ACC112 (cell line): Measurements from ENCODE around the gene DDA1.

ENCODE experiments used
- H2AFZ ChIP-seq: fragments of 200-600 bp; sonication (generic); one replicate; pipeline ENCODE4 v1.6.0; 2017; ENCODE audit warnings: antibody characterized with exemption, low read length; ENCODE audit not compliant: unreplicated experiment
- H3K27ac ChIP-seq: fragments of 200-600 bp; sonication (generic); 2 replicates; pipeline ENCODE4 v1.5.1; 2014; ENCODE audit warnings: low read depth, mild to moderate bottlenecking, antibody characterized with exemption, low read length, moderate library complexity
- H3K27me3 ChIP-seq: fragments of 200-600 bp; sonication (generic); 2 replicates; pipeline ENCODE4 v1.6.1; 2014; ENCODE audit warnings: mild to moderate bottlenecking, antibody characterized with exemption, low read length, moderate library complexity, mixed read lengths; ENCODE audit not compliant: insufficient read depth
- H3K36me3 ChIP-seq: fragments of 200-600 bp; sonication (generic); 2 replicates; pipeline ENCODE4 v1.6.1; 2016; ENCODE audit warnings: mild to moderate bottlenecking, antibody characterized with exemption, low read length, moderate library complexity, mixed read lengths; ENCODE audit not compliant: insufficient read depth
- H3K4me1 ChIP-seq: fragments of 200-600 bp; sonication (generic); one replicate; pipeline ENCODE4 v1.6.1; 2016; ENCODE audit warnings: low read length, mixed read lengths; ENCODE audit not compliant: insufficient read depth, unreplicated experiment, control insufficient read depth
- H3K4me3 ChIP-seq: fragments of 200-600 bp; sonication (generic); 2 replicates; pipeline ENCODE4 v1.5.1; 2014; ENCODE audit warnings: mild to moderate bottlenecking, low read depth, low read length
- H3K79me2 ChIP-seq: fragments of 200-600 bp; sonication (generic); one replicate; pipeline ENCODE4 v1.6.0; 2016; ENCODE audit warnings: low read length; ENCODE audit not compliant: control insufficient read depth, unreplicated experiment, insufficient read depth

Gene DDA1

GRCh38 chr19:17332677-17333581 lies 23.6 kb downstream of the DDA1 start:
- Histone ChIP-seq H3K27ac (no peak overlapping the region), H3K36me3 (no peaks in the 10 kb centered on the region; the same call in 1 of the 2 replicates), H3K4me1 (no peaks in the 10 kb centered on the region), H2AFZ (no peak overlapping the region), H3K4me3 (no peak overlapping the region), H3K27me3 (no peaks in the 10 kb centered on the region), H3K79me2 (peaks cover 3% of the 10 kb centered on the region)

GRCh38 chr19:17333611-17334413 lies 24.4 kb downstream of the DDA1 start:
- peak overlapping the region; percentile 80 for H3K4me3 ChIP-seq
- peaks cover 5% of the 10 kb centered on the region for H3K4me1 ChIP-seq
- no peaks in the 10 kb centered on the region; the same call in 1 of the 2 replicates for H3K36me3 ChIP-seq
- peaks cover 3% of the 10 kb centered on the region for H3K79me2 ChIP-seq
- no peak overlapping the region for H3K27ac ChIP-seq
- peak overlapping the region; percentile 65 for H2AFZ ChIP-seq
- H3K27me3 ChIP-seq = no peaks in the 10 kb centered on the region

- peaks cover 5% of the 10 kb centered on the region for H3K4me1 ChIP-seq
- no peaks in the 10 kb centered on the region; the same call in 1 of the 2 replicates for H3K36me3 ChIP-seq
- no peak within 1 kb of the TSS for H3K27ac ChIP-seq
- H3K4me3 ChIP-seq = peak within 1 kb of the TSS; percentile 80
- H3K27me3 ChIP-seq = no peaks in the 10 kb centered on the region
- peaks cover 3% of the 10 kb centered on the region for H3K79me2 ChIP-seq
- H2AFZ ChIP-seq = peak within 1 kb of the TSS; percentile 65
These were observed 25.3 kb downstream of the DDA1 start, which contains the start of gene ANO8 for GRCh38 chr19:17334414-17335409. Gene ANO8, minus strand, starts transcription at chr19:17334855. Its CDS starts 185 bp downstream, at chr19:17334670.

- Histone ChIP-seq H2AFZ (no peak overlapping the region), H3K27me3 (no peaks in the 10 kb centered on the region), H3K27ac (no peak overlapping the region), H3K4me1 (peaks cover 5% of the 10 kb centered on the region), H3K79me2 (peaks cover 3% of the 10 kb centered on the region), H3K36me3 (no peaks in the 10 kb centered on the region; the same call in 1 of the 2 replicates), H3K4me3 (no peak overlapping the region; the same call in 1 of the 2 replicates)
These were observed 26.2 kb downstream of the DDA1 start for GRCh38 chr19:17335575-17335974.

GRCh38 chr19:17336872-17337674 lies 27.7 kb downstream of the DDA1 start, which contains the start of gene GTPBP3:
Gene GTPBP3, plus strand, starts transcription at chr19:17337553. Its CDS starts 59 bp downstream, at chr19:17337612.
- H3K4me1 ChIP-seq = peaks cover 5% of the 10 kb centered on the region
- peak within 1 kb of the TSS; percentile 87 for H3K4me3 ChIP-seq
- H3K27me3 ChIP-seq = no peaks in the 10 kb centered on the region
- H3K27ac ChIP-seq = peak within 1 kb of the TSS; percentile 73
- H2AFZ ChIP-seq = peak within 1 kb of the TSS; percentile 97
- peaks cover 3% of the 10 kb centered on the region for H3K79me2 ChIP-seq
- H3K36me3 ChIP-seq = no peaks in the 10 kb centered on the region; the same call in 1 of the 2 replicates

- Histone ChIP-seq H3K4me1 (peaks cover 5% of the 10 kb centered on the region), H3K36me3 (no peaks in the 10 kb centered on the region; the same call in 1 of the 2 replicates), H3K79me2 (peaks cover 3% of the 10 kb centered on the region), H2AFZ (peak overlapping the region; percentile 96), H3K4me3 (peak overlapping the region; percentile 87), H3K27ac (peak overlapping the region; percentile 5; the same call in 1 of the 2 replicates), H3K27me3 (no peaks in the 10 kb centered on the region)
These were observed 28.5 kb downstream of the DDA1 start for GRCh38 chr19:17337675-17338432.

GRCh38 chr19:17338433-17339078 lies 29.2 kb downstream of the DDA1 start:
- no peak overlapping the region for H3K27ac ChIP-seq

GRCh38 chr19:17339088-17339741 lies 29.9 kb downstream of the DDA1 start:
- Histone ChIP-seq H2AFZ (no peak overlapping the region), H3K4me1 (peaks cover 5% of the 10 kb centered on the region), H3K79me2 (peaks cover 3% of the 10 kb centered on the region), H3K4me3 (no peak overlapping the region; the same call in 1 of the 2 replicates), H3K27me3 (no peaks in the 10 kb centered on the region), H3K36me3 (no peaks in the 10 kb centered on the region; the same call in 1 of the 2 replicates), H3K27ac (no peak overlapping the region)

More at GRCh38 chr19:17338433-17339078, 29.2 kb downstream of the DDA1 start:
- Histone ChIP-seq H3K27me3 (no peaks in the 10 kb centered on the region), H3K36me3 (no peaks in the 10 kb centered on the region; the same call in 1 of the 2 replicates), H3K4me1 (peaks cover 5% of the 10 kb centered on the region), H2AFZ (no peak overlapping the region), H3K79me2 (peaks cover 3% of the 10 kb centered on the region), H3K4me3 (peak overlapping the region; percentile 87)
